Activated CD4-positive, alpha-beta T cell treated with anti-CD3 and anti-CD28 coated beads, Interleukin-2, amount 50 U/mL, for 1 hour (primary cell): ENCODE data around the gene CFAP92.

Source experiments
- DNase-seq: peaks from one replicate; pipeline ENCODE4 v3.0.0-alpha.2; 2020

CFAP92 gene

GRCh38 chr3:128993461-128994172 lies at the start of gene CFAP92:
TSS of gene CFAP92 (minus strand) at chr3:128994076. CDS start at chr3:128993304, 772 bp downstream.
- DNase-seq = peak; percentile 93

DNA sequence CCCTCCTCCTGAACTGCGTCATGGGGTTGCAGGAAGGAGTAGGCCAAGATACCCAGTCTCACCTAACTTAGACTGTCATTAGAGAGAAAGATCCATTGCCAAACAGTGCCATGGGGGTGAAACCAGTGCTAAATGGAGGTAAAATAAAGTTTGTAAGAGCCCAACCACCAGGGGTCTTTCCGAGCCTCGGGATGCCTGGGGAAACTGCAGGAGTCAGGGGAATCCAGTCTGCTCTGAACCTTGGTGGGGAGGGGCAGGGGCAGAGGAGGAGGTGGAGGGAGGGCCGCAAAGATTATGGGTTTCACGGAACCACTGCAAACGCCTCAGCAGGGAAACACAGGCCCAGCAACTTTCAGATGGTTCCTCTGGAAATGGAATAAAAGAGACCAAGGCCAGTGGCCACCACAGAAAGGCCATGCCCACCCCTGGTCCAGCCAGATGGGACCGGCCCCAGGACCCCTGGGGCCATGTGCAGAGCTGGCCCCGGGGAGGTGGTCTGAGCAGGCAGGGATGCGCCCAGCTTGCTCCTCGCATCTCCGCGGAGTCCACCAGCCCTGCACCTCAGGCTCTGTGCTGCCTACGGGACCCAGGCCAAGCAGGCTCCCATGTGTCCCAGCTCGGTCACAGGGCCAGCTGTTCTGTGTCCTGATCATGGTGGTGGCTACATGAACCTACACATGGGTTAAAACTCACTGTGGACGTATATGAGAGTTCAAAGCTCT lies 46.9 kb upstream of the CFAP92 start:
- DNase-seq = no peak

DNA sequence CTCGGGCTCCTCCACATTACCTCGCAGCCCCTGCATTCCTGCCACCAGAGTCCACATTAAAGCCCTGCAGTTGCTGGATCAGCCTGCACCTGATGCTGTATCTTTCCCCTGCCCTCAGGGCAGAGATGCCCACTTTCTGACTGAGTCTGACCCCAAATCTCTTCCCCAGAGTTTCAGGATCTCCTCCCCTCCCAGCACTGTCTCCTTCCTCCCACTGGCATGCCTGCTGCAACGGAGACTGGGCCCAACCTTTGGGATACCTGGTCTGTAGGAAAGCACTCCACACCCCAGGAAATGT lies 46.1 kb upstream of the CFAP92 start:
- DNase-seq = no peak

DNA sequence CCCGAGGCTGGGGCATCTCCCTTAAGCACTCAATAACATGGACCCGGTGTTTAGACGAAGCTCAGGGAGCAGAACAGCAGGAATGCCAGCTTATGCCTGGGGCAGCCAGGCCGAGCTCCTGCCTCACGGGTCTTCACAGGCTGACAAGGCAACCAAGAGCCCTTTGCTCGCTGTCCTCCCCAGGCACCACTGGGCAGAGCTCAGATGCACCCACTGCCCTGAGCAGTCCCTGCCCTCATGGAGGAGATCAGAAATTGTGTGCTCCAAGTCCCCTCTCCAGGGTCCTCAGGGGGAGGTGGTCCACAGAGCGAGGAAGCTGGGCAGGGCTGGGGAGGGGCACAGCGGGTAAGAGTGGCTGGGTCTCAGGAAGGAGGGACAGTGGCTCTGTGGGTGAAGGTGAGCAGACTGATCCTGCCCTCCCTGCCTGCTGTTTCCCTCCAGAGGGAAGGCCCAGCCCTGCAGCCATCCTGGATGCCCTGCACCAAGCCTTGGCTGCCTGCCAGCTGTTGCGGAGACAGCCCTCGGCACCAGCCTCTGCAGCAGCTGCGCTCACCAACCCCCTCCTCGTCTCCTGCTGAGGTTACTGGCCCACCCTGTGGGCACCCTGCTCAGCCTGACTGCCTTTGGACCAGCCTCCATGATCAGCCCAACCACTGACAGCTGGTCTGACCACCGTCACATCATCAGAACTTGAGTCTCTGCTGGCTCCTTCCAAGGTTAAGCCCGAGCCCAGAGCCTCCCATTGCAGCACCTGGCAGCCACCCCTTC lies 45.6 kb upstream of the CFAP92 start:
- DNase-seq = no peak

DNA sequence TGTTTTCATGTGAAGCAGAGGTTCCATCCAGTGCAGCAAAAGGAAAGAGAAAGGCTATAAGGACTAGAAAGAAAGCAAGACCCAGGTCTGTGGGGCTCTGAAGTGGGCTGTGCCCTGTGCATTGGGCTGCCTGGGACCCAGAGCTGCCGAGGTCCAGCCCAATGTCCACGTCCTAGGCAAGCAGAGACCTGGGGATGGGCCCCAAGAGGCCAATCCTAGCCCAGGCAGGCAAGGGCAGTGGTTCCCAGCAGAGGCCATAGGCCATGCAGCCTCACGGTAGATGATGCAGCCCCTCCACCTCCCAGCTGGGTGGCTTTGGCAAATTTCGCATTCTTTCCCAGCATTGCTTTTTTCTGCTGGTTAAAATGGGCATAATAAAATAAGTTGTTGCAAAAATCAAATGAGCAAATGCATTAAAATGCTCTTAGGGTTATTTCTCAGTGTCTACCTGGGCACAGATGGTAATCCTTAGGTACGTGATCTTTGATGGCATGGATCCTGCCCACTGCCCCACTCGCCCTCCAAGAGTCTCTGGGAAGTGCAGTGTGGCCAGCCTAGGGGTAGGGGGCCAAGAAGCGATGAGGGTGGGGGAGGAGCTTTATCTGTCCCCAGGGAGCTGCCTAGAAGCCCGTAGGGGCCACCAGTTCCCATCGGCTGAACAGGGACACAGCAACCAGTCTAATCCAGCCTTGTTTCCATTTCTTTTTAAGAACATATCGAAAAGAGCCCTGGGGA lies 44.4 kb upstream of the CFAP92 start:
- DNase-seq = no peak

DNA sequence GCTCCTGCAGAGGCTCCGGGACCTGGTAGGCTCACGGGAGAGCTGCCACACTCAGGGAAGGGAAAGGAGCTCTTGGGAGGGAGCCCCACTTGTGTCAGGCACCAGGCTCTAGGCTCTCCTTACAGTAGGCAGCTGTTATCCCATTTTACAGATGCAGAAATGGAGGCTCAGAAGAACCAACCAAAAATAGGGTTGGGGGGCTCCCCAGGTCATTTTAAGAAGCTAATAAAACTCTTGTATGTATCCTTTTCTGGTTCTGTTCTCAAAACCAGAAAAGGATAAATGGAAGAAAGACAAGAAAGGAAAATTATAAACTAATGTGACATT lies 43.2 kb upstream of the CFAP92 start:
- no peak for DNase-seq

DNA sequence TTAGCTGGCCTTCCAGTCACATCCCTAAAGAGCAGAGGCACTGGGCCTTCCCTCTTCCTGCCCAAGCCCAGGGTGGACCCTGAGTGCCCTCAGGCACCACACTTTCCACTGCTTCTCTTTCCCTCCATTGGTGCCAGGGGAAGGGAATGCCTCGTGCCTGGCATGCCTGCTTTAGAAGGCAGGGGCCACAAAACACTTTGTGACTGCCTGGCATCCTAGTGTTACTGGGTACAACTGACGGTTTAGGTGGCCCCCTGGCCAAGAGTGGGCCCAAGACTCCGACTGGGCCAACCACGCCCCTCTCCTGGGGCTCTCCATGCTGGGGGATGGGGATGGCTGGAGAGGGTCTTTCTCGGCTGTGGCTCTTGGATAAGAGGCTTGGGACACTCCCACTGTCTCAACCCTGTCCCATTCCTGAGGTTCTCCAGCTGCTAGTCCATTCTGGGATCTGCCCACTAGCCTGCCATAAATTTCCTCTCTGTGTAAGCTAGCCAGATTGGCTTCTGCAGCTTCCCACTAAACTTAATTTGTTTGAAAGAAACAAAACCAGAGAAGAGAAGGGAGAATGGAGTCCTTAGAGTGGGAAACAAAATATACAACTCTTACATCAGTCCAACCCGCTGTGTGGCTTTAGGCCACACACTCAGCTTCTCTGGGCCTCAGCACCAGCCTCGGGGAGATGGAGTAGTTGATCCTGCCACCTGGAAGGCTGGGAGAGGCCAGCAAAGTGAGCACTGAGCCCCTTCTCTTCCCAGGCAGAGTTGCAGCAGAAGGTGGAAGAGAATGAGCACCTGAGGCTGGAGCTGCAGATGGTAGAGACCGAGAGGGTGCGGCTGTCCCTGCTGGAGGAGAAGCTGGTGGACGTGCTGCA lies 42.6 kb upstream of the CFAP92 start:
- DNase-seq = no peak

GRCh38 chr3:129035360-129036221 lies 41.7 kb upstream of the CFAP92 start:
- no peak for DNase-seq

GRCh38 chr3:129034642-129035041 lies 40.8 kb upstream of the CFAP92 start:
- DNase-seq = no peak

DNA sequence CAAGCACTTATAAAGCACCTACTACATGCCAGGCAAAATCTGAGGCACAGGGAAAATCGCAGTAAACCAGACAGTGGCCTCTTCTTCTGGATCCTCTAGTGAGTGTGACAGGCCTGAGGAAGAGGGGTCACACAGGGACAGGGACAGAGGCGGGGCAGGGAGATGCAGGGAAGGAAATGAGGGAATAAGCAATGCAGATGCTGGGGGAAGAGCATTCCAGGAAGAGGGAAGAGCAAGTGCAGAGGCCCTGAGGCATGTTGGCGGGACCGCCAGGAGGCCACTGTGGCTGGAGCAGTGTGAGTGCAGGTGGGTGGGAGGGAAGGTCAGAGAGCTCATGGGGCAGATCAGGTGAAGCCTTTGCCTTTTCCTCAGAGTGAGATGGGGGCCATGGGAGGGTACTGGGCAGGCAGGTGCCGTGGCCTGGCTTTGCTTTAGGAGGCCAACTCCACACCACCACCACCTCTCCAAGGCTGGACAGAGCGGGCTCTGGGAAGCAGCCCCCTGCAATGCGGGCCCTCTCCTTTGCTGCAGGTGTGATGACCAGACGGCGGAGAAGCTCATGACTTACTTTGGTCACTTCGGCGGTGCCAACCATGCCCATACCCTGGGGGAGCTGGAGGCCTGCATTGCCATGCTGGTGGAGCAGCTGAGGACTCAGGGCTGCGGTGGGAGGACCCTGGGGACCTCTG lies 39.9 kb upstream of the CFAP92 start:
- no peak for DNase-seq

DNA sequence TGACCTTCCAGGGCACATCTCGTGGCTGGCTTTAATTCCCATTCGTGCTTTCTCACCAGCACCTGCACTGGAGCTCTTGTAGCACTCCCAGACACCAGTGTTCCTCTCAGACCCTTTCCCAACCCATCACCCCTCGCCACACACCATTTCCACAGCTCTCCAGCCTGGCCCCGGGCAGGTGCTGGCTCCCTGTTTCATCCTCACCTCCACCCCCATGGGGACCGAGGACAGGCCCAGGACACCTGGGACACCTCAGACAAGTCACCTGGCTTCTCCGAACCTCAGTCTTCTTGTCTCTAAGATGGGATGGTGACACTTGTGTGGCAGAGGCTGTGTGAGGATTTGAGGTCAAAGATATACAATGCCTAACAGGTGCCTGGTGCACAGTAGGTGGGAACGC lies 39.3 kb upstream of the CFAP92 start:
- no peak for DNase-seq

- no peak for DNase-seq
Observed at GRCh38 chr3:129032716-129033115, 38.8 kb upstream of the CFAP92 start.

DNA sequence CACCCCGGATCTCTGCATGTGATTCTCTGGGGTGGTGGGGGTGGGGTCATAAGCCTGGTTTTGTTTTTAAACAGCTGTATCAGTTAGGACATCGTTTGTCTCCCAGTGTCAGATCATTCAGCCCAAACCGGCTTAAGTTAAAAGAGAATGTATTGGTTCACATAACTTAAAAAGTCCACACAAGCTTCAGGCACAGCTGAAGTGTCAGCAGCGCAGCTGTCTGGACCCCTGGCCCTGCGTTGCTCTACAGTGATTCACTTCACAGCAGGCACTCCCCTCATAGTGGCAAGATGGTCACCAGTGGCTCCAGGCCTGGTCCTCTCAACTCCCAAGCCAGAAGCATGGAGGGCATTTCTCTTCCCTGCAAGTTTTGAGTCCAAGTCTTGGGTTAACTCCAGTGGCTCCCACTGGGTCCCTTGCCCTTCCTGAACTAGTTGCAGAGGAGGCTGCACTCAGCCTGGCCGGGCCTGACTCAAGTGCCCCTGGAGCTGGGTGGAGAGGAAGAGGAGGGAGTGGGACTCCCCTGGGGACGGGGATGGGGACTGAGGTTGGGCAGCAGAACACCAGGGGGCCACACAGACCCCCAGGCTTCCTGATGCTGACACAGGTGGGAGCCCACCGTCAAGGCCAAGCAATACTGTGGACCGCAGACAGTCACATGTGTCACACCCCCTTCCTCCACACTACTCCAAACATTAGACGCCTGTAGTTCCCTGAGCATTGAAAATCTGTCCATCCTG lies 37.8 kb upstream of the CFAP92 start:
- DNase-seq = no peak

GRCh38 chr3:129030611-129031010 lies 36.7 kb upstream of the CFAP92 start:
- DNase-seq = no peak

DNA sequence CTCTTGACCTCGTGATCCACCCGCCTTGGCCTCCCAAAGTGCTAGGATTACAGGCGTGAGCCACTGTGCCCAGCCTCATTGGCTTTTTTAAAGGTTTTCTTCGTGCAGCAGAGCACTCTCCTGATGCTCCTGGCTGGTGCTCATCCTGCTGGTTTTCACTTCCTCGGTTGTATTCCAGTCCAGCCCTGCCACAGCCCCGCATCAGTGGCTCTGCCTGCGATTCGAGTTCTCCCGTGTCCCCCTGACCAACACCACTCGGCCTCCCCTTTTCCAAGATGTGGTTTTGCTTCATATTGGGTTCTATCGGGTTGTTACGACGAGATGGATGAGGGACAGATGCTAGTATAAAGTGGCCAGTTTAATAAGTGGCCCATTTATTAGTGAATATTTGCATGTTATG lies 35.0 kb upstream of the CFAP92 start:
- DNase-seq = no peak

GRCh38 chr3:129027544-129027880 lies 33.6 kb upstream of the CFAP92 start:
- DNase-seq = no peak

DNA sequence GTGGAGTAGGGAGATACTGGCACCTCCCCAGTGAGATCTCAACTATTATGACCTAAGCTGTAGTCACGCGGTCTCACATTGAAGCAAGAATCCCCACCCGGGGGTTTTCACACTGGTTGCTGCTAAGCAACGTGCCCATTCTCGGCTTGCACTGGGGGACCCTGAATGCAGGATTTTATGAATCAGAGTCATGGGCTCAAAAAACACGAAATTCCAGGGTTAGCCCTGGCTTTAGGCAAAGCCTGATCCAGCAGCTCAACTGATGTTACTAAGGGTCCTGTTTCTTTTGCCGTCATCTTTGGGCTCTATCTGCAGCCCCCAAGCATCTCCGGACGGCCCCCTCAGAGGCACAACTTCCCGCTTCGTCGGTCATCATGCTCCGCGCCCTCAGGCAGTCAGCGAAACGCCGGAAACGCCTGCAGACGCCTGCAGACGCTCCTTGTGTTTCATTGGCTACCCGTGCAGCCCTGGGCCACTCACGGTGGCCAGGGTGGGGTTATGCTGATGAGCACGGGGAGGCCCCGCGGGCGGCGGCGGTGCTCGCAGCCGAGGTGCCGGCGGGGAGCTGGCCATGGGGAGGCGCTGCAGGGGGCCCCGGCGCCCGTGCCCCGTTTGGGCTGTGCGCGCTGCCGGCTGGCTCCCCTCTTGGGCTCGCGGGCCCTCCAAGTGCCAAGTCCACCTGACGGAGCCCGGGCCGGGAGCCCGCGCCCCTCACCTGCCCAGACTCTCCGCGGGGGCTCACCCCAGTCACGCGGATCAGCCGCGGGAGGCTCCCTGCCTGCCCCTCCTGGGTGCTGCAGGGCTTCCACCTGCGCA lies 33.1 kb upstream of the CFAP92 start:
- DNase-seq = peak; percentile 89

DNA sequence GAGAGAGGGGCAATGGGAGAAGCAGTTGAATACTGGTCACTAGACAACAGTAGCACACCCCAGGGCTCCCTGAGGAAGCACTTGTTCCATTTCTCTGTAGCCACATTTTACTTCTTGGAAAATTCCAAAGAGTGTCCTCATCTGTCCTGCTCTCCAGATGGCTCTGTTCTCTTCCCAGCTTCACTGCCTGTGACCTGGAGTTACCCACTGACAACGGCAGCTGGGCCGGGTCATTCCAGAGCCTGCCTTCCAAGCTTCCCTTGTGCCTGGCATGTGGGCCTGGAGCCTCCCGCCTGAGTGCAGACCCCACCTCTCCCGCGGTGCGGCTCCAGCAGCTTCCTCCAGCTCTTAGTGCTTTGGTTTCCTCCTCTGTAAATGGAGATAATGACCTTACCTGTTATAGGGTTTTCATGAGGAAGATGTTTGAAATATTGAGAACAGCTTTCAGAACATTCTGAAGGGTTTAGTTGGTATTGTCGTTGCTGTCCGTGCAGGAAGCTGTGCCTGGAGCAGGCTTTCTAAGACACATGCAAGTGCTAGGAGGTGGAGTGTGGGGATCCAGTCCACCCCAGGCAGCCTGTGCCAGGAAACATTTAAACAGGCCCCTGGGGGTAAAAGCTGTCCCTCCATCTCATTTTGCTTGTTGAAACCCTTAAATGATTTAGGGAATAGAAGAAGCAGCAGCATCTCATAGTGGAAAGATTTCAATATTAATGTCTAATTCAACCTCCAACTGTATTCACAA lies 32.0 kb upstream of the CFAP92 start:
- DNase-seq = no peak

DNA sequence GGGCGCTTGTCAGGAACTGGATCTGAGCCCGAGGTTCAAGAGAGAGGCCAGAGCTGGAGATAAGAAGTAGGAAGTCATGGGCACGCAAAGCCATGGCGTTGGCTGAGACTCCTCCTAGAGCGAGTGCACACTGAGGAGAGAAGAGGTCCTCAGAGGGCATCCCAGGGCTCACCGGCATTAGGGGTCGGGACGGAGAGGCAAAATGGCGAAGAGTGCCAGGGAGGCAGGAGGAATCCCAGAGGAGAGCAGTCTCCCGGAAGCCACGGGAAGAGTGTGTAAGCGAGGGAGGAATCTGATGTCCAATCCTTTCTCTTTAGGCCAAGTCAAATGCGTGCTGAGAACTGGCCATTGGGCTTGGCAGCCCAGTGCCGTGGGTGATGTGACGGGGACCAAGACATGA lies 31.2 kb upstream of the CFAP92 start:
- DNase-seq = no peak
